B cell (primary cell): ENCODE results near the gene GSTM5. TPM values are rescaled to one million over a fixed set of nuclear protein-coding genes. Genes with fewer than 3 reads are reported as not detected.

Source experiments
- ATAC-seq: fragments of 200-7000 bp; cut with Tn5 transposase; one replicate; pipeline ENCODE4 v1.10.0; 2021; ENCODE audit warnings: low read depth, mild to moderate bottlenecking, moderate number of reproducible peaks, moderate library complexity
- CTCF ChIA-PET: fragments of 350-600 bp; sonication (Branson Sonifier 250); formaldehyde crosslinking; loops from one replicate; lab custom pipeline; 2021; ENCODE audit warnings: antibody characterized with exemption, inconsistent platforms; lab: Charles Lee
- POLR2A ChIA-PET: fragments of 350-600 bp; sonication (Branson Sonifier 250); formaldehyde crosslinking; loops from one replicate; lab custom pipeline; 2021; ENCODE audit warnings: antibody characterized with exemption; lab: Charles Lee
- DNase-seq: peaks from one replicate; pipeline ENCODE4 v3.0.0; 2013
- H2AFZ ChIP-seq: 2 replicates; pipeline ENCODE4 v1.6.1; 2012; ENCODE audit warnings: mild to moderate bottlenecking, low read depth, low read length; ENCODE audit not compliant: insufficient read depth, poor library complexity, severe bottlenecking
- H3K27ac ChIP-seq, 2 donors: 1 replicate in 1 of 2; 2 replicates in 1 of 2; pipeline ENCODE4 v1.5.1; 2012 to 2013; ENCODE audit warnings: low read length in 2 of 2, mild to moderate bottlenecking in 2 of 2, moderate library complexity in 1 of 2
- H3K27me3 ChIP-seq, 4 experiments: fragments of 200-600 bp in 1 of 4; sonication (generic) in 1 of 4; replicated peaks in 1 of 4; 1 replicate in 2 of 4; 2 replicates in 2 of 4; pipeline versions ENCODE4 v1.6.1 to v1.7.0; 2013 to 2016; ENCODE audit warnings: low read length in 3 of 4, mild to moderate bottlenecking in 2 of 4, mixed read lengths in 1 of 4, moderate library complexity in 1 of 4; ENCODE audit not compliant: insufficient read depth in 4 of 4, control insufficient read depth in 3 of 4; ENCODE audit errors: control extremely low read depth in 1 of 4
- H3K36me3 ChIP-seq, 2 experiments: replicated peaks in 1 of 2; 1 replicate in 1 of 2; 2 replicates in 1 of 2; pipeline versions ENCODE4 v1.6.1 to v1.7.1; 2013; ENCODE audit warnings: low read length in 1 of 2; ENCODE audit not compliant: insufficient read depth in 2 of 2, control insufficient read depth in 1 of 2; ENCODE audit errors: control extremely low read depth in 1 of 2, extremely low read depth in 1 of 2
- H3K4me1 ChIP-seq, 2 donors: fragments of 200-600 bp in 1 of 2; sonication (generic) in 1 of 2; 1 replicate in 1 of 2; 2 replicates in 1 of 2; pipeline versions ENCODE4 v1.5.1 to v1.6.1; 2013 to 2017; ENCODE audit warnings: low read length in 2 of 2; ENCODE audit not compliant: control insufficient read depth in 2 of 2, insufficient read depth in 2 of 2
- H3K4me2 ChIP-seq: replicated peaks from 2 replicates; pipeline ENCODE3; 2012; ENCODE audit warnings: mild to moderate bottlenecking, low read depth, low read length; ENCODE audit not compliant: poor library complexity, severe bottlenecking
- H3K4me3 ChIP-seq, 5 experiments: fragments of 200-600 bp in 1 of 5; sonication (generic) in 1 of 5; 1 replicate in 3 of 5; 2 replicates in 2 of 5; pipeline versions ENCODE4 v1.5.1 to v1.7.0; 2011 to 2016; ENCODE audit warnings: low read length in 4 of 5, mild to moderate bottlenecking in 4 of 5, low read depth in 2 of 5, control low read depth in 1 of 5, moderate library complexity in 1 of 5; ENCODE audit not compliant: insufficient read depth in 1 of 5; ENCODE audit errors: control extremely low read depth in 1 of 5, extremely low read depth in 1 of 5
- H3K79me2 ChIP-seq: fragments of 200-600 bp; sonication (generic); one replicate; pipeline ENCODE4 v1.6.0; 2016; ENCODE audit warnings: low read length; ENCODE audit not compliant: control insufficient read depth, insufficient read depth
- H3K9ac ChIP-seq: fragments of 200-600 bp; sonication (generic); 2 replicates; pipeline ENCODE4 v1.6.1; 2017; ENCODE audit warnings: mild to moderate bottlenecking, low read length, moderate library complexity
- H3K9me3 ChIP-seq, 3 donors: one replicate each; pipeline versions ENCODE4 v1.6.1 to v1.7.1; 2013; ENCODE audit warnings: low read length in 2 of 3; ENCODE audit not compliant: control insufficient read depth in 2 of 3, insufficient read depth in 1 of 3; ENCODE audit errors: control extremely low read depth in 1 of 3
- H4K20me1 ChIP-seq: 2 replicates; pipeline ENCODE4 v1.6.0; 2012; ENCODE audit warnings: mild to moderate bottlenecking, low read length; ENCODE audit not compliant: insufficient read depth, control insufficient read depth, poor library complexity, severe bottlenecking
- H3K27ac Mint-ChIP-seq: one replicate; pipeline ENCODE4 v1.8.0; 2021; ENCODE audit warnings: mixed read lengths
- H3K27me3 Mint-ChIP-seq: one replicate; pipeline ENCODE4 v1.8.0; 2021; ENCODE audit warnings: mixed read lengths
- H3K4me1 Mint-ChIP-seq: one replicate; pipeline ENCODE4 v1.8.0; 2021; ENCODE audit warnings: mixed read lengths
- H3K4me3 Mint-ChIP-seq: one replicate; pipeline ENCODE4 v1.8.0; 2021; ENCODE audit warnings: mixed read lengths
- H3K9me3 Mint-ChIP-seq: one replicate; pipeline ENCODE4 v1.8.0; 2022; ENCODE audit warnings: mixed read lengths; ENCODE audit not compliant: insufficient read depth
- CTCF ChIP-seq: fragments of 200-600 bp; IDR thresholded peaks from one replicate; pipeline ENCODE4 v1.8.0; 2022; ENCODE audit warnings: antibody characterized with exemption, mild to moderate bottlenecking
- EZH2 ChIP-seq: IDR thresholded peaks from 2 replicates; pipeline ENCODE4 v1.6.1; 2012; ENCODE audit warnings: borderline replicate concordance, low read depth, mild to moderate bottlenecking, moderate library complexity, low read length; ENCODE audit not compliant: insufficient read depth, poor library complexity, severe bottlenecking
- WGBS: methylation state at CpG from one replicate; pipeline ENCODE4 v1.1.5; 2013; ENCODE audit warnings: missing lambda C conversion rate; ENCODE audit not compliant: insufficient coverage; 5-methylcytosine and 5-hydroxymethylcytosine counted together
- intact Hi-C: fragments of 100-400 bp; cut with micrococcal nuclease; formaldehyde crosslinking; loops from one replicate; pipeline ENCODE4 v1.10.0; 2022
- polyA plus RNA-seq: library from polyadenylated mRNA; depleted of rRNA; stranded (reverse); fragments of >200 nt; gene quantifications from 2 replicates; pipeline ENCODE4 v1.2.3, GENCODE V29; 2012
- total RNA-seq, 2 donors: library from RNA; stranded (reverse); fragments of 120-200 nt in 1 of 2; gene quantifications; 1 replicate in 1 of 2; 2 replicates in 1 of 2; pipeline versions ENCODE4 v1.2.3 to v1.2.4, GENCODE V29; 2013 to 2022

Gene GSTM5
- total and polyA plus RNA-seq, 2 donors (not counting 1 experiment from before 2014, with no cell fraction given), result 0.07 TPM; not detected in 1

GRCh38 chr1:109733236-109733870 lies 21.3 kb downstream of the GSTM5 start:
- no peaks in the 10 kb centered on the region for H3K4me1 Mint-ChIP-seq
- H3K4me3 Mint-ChIP-seq, result no peak overlapping the region
- H3K9ac ChIP-seq, result no peak overlapping the region
- ATAC-seq (no peak), DNase-seq (no peak)
- H3K9me3 ChIP-seq, result no peaks in the 10 kb centered on the region
- TF ChIP-seq EZH2 (no peak), CTCF (no peak)
- H3K27ac ChIP-seq, result no peak overlapping the region
- no peak overlapping the region for H2AFZ ChIP-seq
- H3K27ac Mint-ChIP-seq, result no peak overlapping the region
- 83% methylated on average over 3 of the region's 4 CpGs for WGBS
- H3K9me3 Mint-ChIP-seq, result no peaks in the 10 kb centered on the region
- intact Hi-C loops, result no loop called here
- peaks cover 24% of the 10 kb centered on the region for H3K27me3 Mint-ChIP-seq
- H3K27me3 ChIP-seq, result peaks cover 0 to 11% (median 4%) of the 10 kb centered on the region in 4 experiments
- no peaks in the 10 kb centered on the region for H3K79me2 ChIP-seq
- no peak overlapping the region for H3K4me2 ChIP-seq
- POLR2A ChIA-PET, result no interaction called here
- H3K4me3 ChIP-seq, result no peak overlapping the region
- H3K4me1 ChIP-seq, result no peaks in the 10 kb centered on the region
- CTCF ChIA-PET, result no interaction called here
- H3K36me3 ChIP-seq, result no peaks in the 10 kb centered on the region
- H4K20me1 ChIP-seq, result no peaks in the 10 kb centered on the region
